Peyer's patch (tissue), 4 donors: ENCODE data around the gene CCDC66.

Experiments used
- POLR2A ChIP-seq, 2 donors: fragments of 450-650 bp; IDR thresholded peaks; one replicate each; pipeline ENCODE4 v1.5.1; 2017; ENCODE audit warnings: antibody characterized with exemption in 2 of 2, mild to moderate bottlenecking in 2 of 2, moderate library complexity in 2 of 2
- TF ChIP-seq, protein P1 (sequence below), 6 experiments: fragments of 450-650 bp in 4 of 6; fragments of 200-600 bp in 2 of 6; sonication (generic) in 1 of 6; IDR thresholded peaks; one replicate each; pipeline ENCODE4 v1.5.1; 2017 to 2019; ENCODE audit warnings: antibody characterized with exemption in 6 of 6, mild to moderate bottlenecking in 3 of 6, moderate library complexity in 1 of 6

DNA sequence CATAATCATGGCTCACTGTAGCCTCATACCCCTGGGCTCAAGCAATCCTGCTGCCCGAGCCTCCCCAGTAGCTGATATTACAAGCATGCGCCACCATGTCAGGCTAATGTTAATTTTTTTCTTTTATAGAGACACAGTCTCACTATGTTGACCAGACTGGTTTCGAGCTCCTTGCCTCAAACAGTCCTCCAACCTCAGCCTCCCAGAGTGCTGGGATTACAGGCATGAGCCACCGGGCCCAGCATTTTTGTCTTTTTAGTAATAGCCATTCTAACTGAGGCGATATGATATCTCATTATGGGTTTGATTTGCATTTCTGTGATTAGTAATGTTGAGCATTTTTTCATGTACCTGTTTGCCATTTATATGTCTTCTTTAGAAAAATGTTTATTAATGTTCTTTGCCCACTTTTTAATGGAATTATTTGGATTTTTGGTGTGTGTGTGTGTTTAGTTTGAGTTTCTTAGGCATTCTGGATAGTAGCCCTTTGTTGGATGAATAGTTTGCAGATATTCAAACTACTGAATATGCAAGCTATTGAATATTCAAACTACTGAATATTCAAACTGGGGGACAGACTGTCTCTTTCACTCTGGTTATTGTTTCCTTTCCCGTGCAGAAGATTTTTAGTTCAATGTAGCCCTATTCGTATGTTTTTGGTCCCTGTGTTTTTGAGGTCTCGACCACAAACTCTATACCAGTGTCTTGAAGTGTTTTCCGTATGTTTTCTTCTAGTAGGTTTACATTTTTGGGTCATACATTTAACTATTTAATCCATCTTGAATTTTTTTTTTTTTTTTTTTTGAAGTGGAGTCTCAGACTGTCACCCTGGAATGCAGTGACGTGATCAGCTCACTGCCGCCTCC, 39.2 kb downstream of the CCDC66 start:
- TF ChIP-seq POLR2A (IDR thresholded peaks at IDR 0.05): no peak
- TF ChIP-seq, protein P1, sequence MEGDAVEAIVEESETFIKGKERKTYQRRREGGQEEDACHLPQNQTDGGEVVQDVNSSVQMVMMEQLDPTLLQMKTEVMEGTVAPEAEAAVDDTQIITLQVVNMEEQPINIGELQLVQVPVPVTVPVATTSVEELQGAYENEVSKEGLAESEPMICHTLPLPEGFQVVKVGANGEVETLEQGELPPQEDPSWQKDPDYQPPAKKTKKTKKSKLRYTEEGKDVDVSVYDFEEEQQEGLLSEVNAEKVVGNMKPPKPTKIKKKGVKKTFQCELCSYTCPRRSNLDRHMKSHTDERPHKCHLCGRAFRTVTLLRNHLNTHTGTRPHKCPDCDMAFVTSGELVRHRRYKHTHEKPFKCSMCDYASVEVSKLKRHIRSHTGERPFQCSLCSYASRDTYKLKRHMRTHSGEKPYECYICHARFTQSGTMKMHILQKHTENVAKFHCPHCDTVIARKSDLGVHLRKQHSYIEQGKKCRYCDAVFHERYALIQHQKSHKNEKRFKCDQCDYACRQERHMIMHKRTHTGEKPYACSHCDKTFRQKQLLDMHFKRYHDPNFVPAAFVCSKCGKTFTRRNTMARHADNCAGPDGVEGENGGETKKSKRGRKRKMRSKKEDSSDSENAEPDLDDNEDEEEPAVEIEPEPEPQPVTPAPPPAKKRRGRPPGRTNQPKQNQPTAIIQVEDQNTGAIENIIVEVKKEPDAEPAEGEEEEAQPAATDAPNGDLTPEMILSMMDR (IDR thresholded peaks at IDR 0.05): no peak
